GM19193 (cell line): Measurements from ENCODE around the gene EVL.
A peak's percentile ranks its signal among the peaks of the same experiment; 100 is the strongest.

Experiments
- POLR2A ChIP-seq: IDR thresholded peaks from 4 replicates; pipeline ENCODE4 v1.6.1; 2011; ENCODE audit not compliant: insufficient read depth, insufficient read length; ENCODE audit errors: extremely low read depth

Gene EVL

GRCh38 chr14:100054316-100055075 lies 10.7 kb upstream of the EVL start:
- TF ChIP-seq POLR2A, result no peak

GRCh38 chr14:100056431-100056830 lies 8.8 kb upstream of the EVL start:
- no peak for TF ChIP-seq POLR2A

- no peak for TF ChIP-seq POLR2A
These were observed 8.0 kb upstream of the EVL start for GRCh38 chr14:100056964-100057795.

DNA sequence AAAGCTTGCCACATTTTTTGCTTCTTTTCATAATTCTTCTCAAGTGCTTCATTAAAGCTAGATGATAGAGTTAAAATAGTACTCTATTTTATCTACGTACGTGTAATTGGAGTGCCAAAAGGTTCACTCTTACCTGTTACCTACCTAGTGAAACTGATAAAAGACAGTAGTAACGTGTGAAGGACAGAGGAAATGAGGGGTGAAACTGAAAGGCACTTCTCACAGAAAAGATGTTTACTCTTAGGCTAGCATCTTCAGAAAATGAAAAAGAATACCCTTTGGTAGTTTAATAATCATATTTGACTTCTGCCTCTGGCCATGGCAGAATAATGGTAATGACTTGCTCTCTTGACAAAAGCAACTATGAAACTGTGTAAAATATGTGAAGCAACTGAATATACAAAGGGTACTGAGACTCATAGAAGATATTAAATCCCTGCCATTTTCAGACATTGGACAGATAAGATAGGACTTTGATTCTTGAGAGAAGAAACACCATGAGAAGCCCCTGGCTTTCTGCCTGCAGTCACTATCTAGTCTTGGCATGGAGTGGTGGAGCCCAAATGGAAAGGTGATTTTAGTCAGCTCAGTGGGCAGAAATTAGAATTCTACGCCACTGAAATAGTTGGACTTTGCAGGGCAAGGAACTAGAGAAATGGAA lies 6.3 kb upstream of the EVL start:
- TF ChIP-seq POLR2A, result no peak

GRCh38 chr14:100059438-100059781 lies 5.8 kb upstream of the EVL start:
- no peak for TF ChIP-seq POLR2A

DNA sequence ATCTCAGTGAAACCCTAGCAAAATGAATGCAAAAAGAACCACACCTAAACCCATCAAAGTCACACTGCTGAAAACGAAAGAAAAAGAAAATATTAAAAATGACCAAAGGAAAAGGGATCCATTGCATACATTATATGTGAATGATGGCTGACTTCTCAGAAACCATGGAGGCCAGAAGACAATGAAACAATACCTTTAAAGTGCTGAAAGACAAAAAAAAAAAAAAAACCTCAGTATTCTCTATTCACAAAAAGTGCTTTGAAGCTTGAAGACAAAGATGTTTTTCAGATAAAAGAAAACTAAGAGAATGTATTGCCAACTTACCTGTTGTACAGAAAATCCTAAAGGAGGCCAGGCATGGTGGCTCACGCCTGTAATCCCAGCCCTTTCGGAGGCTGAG lies 4.5 kb upstream of the EVL start:
- no peak for TF ChIP-seq POLR2A

- no peak for TF ChIP-seq POLR2A
These were observed 2.6 kb upstream of the EVL start for GRCh38 chr14:100062590-100062989.

GRCh38 chr14:100063314-100063941 lies 1.8 kb upstream of the EVL start:
- TF ChIP-seq POLR2A, result no peak

- TF ChIP-seq POLR2A, result peak; percentile 66
These were observed 836 bp downstream of the EVL start for GRCh38 chr14:100065942-100066574.

DNA sequence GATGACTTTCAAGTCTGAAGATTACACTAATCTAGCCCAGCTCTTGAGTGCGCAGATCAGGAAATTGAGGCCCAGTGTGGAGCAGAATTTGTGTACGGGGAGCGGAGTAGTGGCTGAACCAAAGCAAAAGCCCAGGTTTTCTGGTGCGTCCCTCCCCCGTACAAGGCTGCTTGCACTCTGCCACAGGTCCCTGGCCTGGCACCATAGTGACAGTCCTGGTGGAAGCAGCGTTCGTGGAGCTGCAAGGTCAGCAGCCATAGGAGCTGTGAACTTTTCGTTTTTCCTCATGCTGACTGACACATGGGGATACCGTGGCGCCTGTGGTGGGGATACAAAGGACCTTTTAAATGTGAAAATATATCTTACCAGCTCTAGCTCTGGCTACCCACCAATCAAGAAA lies 1.7 kb downstream of the EVL start:
- TF ChIP-seq POLR2A, result no peak

DNA sequence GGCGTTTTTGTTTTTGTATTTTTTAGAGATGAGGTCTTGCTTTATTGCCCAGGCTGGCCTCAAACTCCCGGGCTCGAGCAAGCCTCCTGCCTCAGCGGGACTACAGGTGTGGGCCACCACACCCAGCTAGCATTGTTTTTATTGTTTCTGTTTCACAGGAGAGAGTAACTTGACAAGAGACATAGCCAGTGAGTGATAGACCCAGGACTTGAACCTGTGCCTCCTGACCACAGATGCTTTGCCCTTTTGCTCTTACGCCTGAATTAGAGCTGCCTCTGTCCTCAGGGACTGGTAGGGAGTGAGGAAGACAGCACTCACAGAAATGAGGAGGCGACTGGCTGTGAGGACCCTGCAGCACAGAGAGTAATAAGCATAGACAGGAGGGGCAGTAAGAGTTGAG lies 2.3 kb downstream of the EVL start:
- no peak for TF ChIP-seq POLR2A

- TF ChIP-seq POLR2A, result peak; percentile 68
These were observed 3.0 kb downstream of the EVL start for GRCh38 chr14:100067971-100068959.

- TF ChIP-seq POLR2A, result no peak
These were observed 4.1 kb downstream of the EVL start for GRCh38 chr14:100069161-100069800.
